ENCODE data around the gene KIN. TPM values are rescaled to one million over a fixed set of nuclear protein-coding genes. Genes with fewer than 3 reads are reported as not detected.
"Not testable (repeated sequence)": the region's sequence is repeated elsewhere in the genome, so short reads cannot be mapped to it uniquely, and the experiment has no call there.

The KIN gene
- total and polyA plus RNA-seq, 9 donors, result 7.4 to 14.6 (median 11.4) TPM

- 64 to 79% (median 69%) methylated on average over 3 of the region's 3 CpGs for WGBS, 3 donors
- intact Hi-C loops (cut with DNase I), result loop anchor here in 1 of 4 donors (10.0 kb wide), 1 partner anchor 289 kb away; no protein-coding TSS in a partner anchor
Measured at GRCh38 chr10:7813481-7813880, 25.7 kb upstream of the KIN start.

GRCh38 chr10:7811743-7812142 is 23.9 kb upstream of the KIN start:
- not testable (repeated sequence) for H3K27me3 ChIP-seq; DNase-seq; H3K4me1 ChIP-seq (ENCODE audit: insufficient read depth); H3K9me3 ChIP-seq; H3K36me3 ChIP-seq; H3K27ac ChIP-seq; H3K4me3 ChIP-seq
- intact Hi-C loops (cut with DNase I), result loop anchor here in 1 of 4 donors (10.0 kb wide), 1 partner anchor 287 kb away; no protein-coding TSS in a partner anchor
- 68 to 82% (median 68%) methylated on average over 7 of the region's 7 CpGs for WGBS, 3 donors

More at GRCh38 chr10:7813481-7813880, 25.7 kb upstream of the KIN start:
- Histone ChIP-seq H3K4me1 (ENCODE audit: insufficient read depth) (no peaks in the 10 kb centered on the region), H3K9me3 (no peaks in the 10 kb centered on the region), H3K36me3 (no peaks in the 10 kb centered on the region), H3K27me3 (no peaks in the 10 kb centered on the region), H3K4me3 (no peak overlapping the region), H3K27ac (no peak overlapping the region)
- no peak for DNase-seq
- TF ChIP-seq CTCF (IDR thresholded peaks at IDR 0.05) (no peak), POLR2A (IDR thresholded peaks at IDR 0.05) (no peak), EP300 (IDR thresholded peaks at IDR 0.05) (no peak)

- Histone ChIP-seq H3K4me3 (no peak overlapping the region), H3K9me3 (no peaks in the 10 kb centered on the region), H3K27ac (no peak overlapping the region), H3K36me3 (no peaks in the 10 kb centered on the region), H3K4me1 (ENCODE audit: insufficient read depth) (no peaks in the 10 kb centered on the region), H3K27me3 (no peaks in the 10 kb centered on the region)
- TF ChIP-seq EP300 (IDR thresholded peaks at IDR 0.05) (no peak), CTCF (IDR thresholded peaks at IDR 0.05) (no peak)
- 69 to 90% (median 77%) methylated on average over 5 of the region's 5 CpGs for WGBS, 3 donors
- intact Hi-C loops (cut with DNase I), result loop anchor here in 1 of 4 donors (10.0 kb wide), 1 partner anchor 286 kb away; no protein-coding TSS in a partner anchor
- no peak for DNase-seq
Measured at GRCh38 chr10:7811000-7811399, 23.2 kb upstream of the KIN start.

GRCh38 chr10:7810443-7810842 is 22.6 kb upstream of the KIN start:
- TF ChIP-seq CTCF (IDR thresholded peaks at IDR 0.05) (no peak), POLR2A (IDR thresholded peaks at IDR 0.05) (no peak)
- WGBS, 3 donors, result 72 to 82% (median 77%) methylated on average over 7 of the region's 7 CpGs
- intact Hi-C loops (cut with DNase I), result loop anchor here in 1 of 4 donors (10.0 kb wide), 1 partner anchor 286 kb away; no protein-coding TSS in a partner anchor
- Histone ChIP-seq H3K4me1 (ENCODE audit: insufficient read depth) (no peaks in the 10 kb centered on the region), H3K9me3 (no peaks in the 10 kb centered on the region), H3K27me3 (no peaks in the 10 kb centered on the region), H3K36me3 (no peaks in the 10 kb centered on the region), H3K27ac (no peak overlapping the region), H3K4me3 (no peak overlapping the region)
- no peak for DNase-seq

- no peaks in the 10 kb centered on the region for H3K27me3 ChIP-seq
- DNase-seq, result no peak
- 53 to 72% (median 64%) methylated on average over 4 of the region's 4 CpGs for WGBS, 3 donors
- H3K36me3 ChIP-seq, result no peaks in the 10 kb centered on the region
- no peaks in the 10 kb centered on the region for H3K9me3 ChIP-seq
- no peak overlapping the region for H3K4me3 ChIP-seq
- intact Hi-C loops (cut with DNase I), result no loop called here
- peaks cover 3% of the 10 kb centered on the region for H3K4me1 ChIP-seq (ENCODE audit: insufficient read depth)
- TF ChIP-seq EP300 (IDR thresholded peaks at IDR 0.05), result no peak
- no peak for TF ChIP-seq POLR2A (IDR thresholded peaks at IDR 0.05)
- no peak for TF ChIP-seq CTCF (IDR thresholded peaks at IDR 0.05)
- no peak overlapping the region for H3K27ac ChIP-seq
Measured at GRCh38 chr10:7808686-7809267, 21.0 kb upstream of the KIN start.

All from ovary (tissue), 9 donors.